Cardiac muscle cell (in vitro differentiated cells and primary cell): Measurements from ENCODE around the gene DLL3. TPM values are rescaled to one million over a fixed set of nuclear protein-coding genes. Genes with fewer than 3 reads are reported as not detected.

Experiments
- DNase-seq, 2 donors: peaks; one replicate each; pipeline versions ENCODE4 v3.0.0 to v3.0.0-alpha.2; 2010 to 2017; ENCODE audit warnings: low read depth in 1 of 2, low spot score in 1 of 2
- H3K27ac ChIP-seq: fragments of 200-600 bp; sonication (generic); 2 replicates; pipeline ENCODE4 v1.5.1; 2016
- H3K27me3 ChIP-seq: fragments of 200-600 bp; sonication (generic); 2 replicates; pipeline ENCODE4 v1.6.0; 2016; ENCODE audit warnings: control low read depth
- H3K36me3 ChIP-seq: fragments of 200-600 bp; sonication (generic); 2 replicates; pipeline ENCODE4 v1.5.1; 2016; ENCODE audit warnings: control low read depth
- H3K4me1 ChIP-seq: fragments of 200-600 bp; sonication (generic); 2 replicates; pipeline ENCODE4 v1.8.1; 2017; ENCODE audit warnings: low read depth, mild to moderate bottlenecking, mixed run types
- H3K4me3 ChIP-seq: fragments of 200-600 bp; sonication (generic); 2 replicates; pipeline ENCODE4 v1.5.1; 2016; ENCODE audit warnings: mild to moderate bottlenecking
- H3K9me3 ChIP-seq: fragments of 200-600 bp; sonication (generic); 2 replicates; pipeline ENCODE4 v1.5.1; 2017; ENCODE audit warnings: low read depth, mild to moderate bottlenecking, control low read depth
- polyA plus RNA-seq: library from polyadenylated mRNA; unstranded; fragments of >200 nt; fragmentation: Nextera tagmentation; extraction: Ambion mirVana; gene quantifications from 2 replicates; pipeline ENCODE4 v1.2.1, GENCODE V29; 2016
- total RNA-seq: library from RNA; depleted of rRNA; stranded (reverse); fragments of >200 nt; gene quantifications from 2 replicates; pipeline ENCODE4 v1.2.3, GENCODE V29; 2016
- TF ChIP-seq, protein P1 (sequence below): IDR thresholded peaks from 2 replicates; pipeline ENCODE4 v1.5.1; 2012; ENCODE audit warnings: low read depth, mild to moderate bottlenecking, low read length

DLL3 gene
- total and polyA plus RNA-seq, 2 experiments from 2014 or later: 11.7 to 12.2 TPM

- Histone ChIP-seq H3K9me3 (no peaks in the 10 kb centered on the region), H3K4me3 (peak overlapping the region; percentile 47), H3K4me1 (no peaks in the 10 kb centered on the region), H3K27me3 (peaks cover 15% of the 10 kb centered on the region), H3K36me3 (no peaks in the 10 kb centered on the region), H3K27ac (no peak overlapping the region)
- TF ChIP-seq, protein P1, sequence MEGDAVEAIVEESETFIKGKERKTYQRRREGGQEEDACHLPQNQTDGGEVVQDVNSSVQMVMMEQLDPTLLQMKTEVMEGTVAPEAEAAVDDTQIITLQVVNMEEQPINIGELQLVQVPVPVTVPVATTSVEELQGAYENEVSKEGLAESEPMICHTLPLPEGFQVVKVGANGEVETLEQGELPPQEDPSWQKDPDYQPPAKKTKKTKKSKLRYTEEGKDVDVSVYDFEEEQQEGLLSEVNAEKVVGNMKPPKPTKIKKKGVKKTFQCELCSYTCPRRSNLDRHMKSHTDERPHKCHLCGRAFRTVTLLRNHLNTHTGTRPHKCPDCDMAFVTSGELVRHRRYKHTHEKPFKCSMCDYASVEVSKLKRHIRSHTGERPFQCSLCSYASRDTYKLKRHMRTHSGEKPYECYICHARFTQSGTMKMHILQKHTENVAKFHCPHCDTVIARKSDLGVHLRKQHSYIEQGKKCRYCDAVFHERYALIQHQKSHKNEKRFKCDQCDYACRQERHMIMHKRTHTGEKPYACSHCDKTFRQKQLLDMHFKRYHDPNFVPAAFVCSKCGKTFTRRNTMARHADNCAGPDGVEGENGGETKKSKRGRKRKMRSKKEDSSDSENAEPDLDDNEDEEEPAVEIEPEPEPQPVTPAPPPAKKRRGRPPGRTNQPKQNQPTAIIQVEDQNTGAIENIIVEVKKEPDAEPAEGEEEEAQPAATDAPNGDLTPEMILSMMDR: no peak
- DNase-seq: peak; percentile 79 to 88
Observed at GRCh38 chr19:39506944-39507714, 8.4 kb downstream of the DLL3 start.

GRCh38 chr19:39507715-39508364, 9.1 kb downstream of the DLL3 start:
- H3K9me3 ChIP-seq: no peaks in the 10 kb centered on the region
- no peak overlapping the region for H3K27ac ChIP-seq
- H3K27me3 ChIP-seq: peaks cover 15% of the 10 kb centered on the region
- H3K4me3 ChIP-seq: peak overlapping the region; percentile 47
- no peaks in the 10 kb centered on the region for H3K4me1 ChIP-seq
- H3K36me3 ChIP-seq: no peaks in the 10 kb centered on the region
- TF ChIP-seq, protein P1: no peak
- DNase-seq: no peak

DNA sequence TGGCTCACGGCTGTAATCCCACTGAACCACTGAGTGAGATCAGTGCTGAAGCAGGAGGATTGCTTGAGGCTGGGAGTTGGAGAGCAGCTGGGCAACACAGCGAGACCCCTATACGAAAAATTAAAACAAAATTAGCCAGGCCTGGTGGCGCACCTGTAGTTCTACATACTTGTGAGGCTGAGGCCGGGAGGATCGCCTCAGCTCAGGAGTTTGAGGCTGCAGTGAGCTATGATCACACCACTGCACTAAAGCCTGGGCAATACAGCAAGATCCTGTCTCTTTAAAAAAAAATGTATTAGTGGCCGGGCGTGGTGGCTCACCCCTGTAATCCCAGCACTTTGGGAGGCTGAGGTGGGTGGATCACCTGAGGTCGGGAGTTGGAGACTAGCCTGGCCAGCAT, 9.9 kb downstream of the DLL3 start:
- Histone ChIP-seq H3K27ac (no peak overlapping the region), H3K4me1 (no peaks in the 10 kb centered on the region), H3K27me3 (peaks cover 15% of the 10 kb centered on the region), H3K9me3 (no peaks in the 10 kb centered on the region), H3K4me3 (no peak overlapping the region), H3K36me3 (no peaks in the 10 kb centered on the region)
- no peak for DNase-seq
- TF ChIP-seq, protein P1: no peak

GRCh38 chr19:39509233-39509632, 10.5 kb downstream of the DLL3 start:
- Histone ChIP-seq H3K4me1 (no peaks in the 10 kb centered on the region), H3K4me3 (no peak overlapping the region), H3K27ac (no peak overlapping the region), H3K27me3 (peaks cover 18% of the 10 kb centered on the region), H3K36me3 (no peaks in the 10 kb centered on the region), H3K9me3 (no peaks in the 10 kb centered on the region)
- no peak for DNase-seq
- TF ChIP-seq, protein P1: no peak

DNA sequence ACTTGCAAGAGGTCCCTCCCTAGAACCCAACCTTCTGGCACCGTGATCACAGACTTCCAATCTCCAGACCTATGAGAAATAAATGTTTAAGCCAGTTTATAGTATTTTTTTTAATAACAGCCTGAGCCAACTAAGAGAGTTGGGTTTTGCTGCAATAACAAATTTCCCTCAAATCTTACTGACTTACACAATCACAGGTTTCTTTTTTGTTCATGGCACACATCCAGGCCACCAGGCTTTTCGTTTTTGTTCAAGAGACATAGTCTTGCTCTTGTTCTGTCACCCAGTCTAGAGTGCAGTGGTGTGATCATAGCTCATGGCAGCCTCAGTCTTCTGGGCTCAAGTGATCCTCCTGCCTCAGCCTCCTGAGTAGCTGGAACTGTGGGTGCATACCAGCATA, 14.2 kb downstream of the DLL3 start:
- H3K27ac ChIP-seq: no peak overlapping the region
- no peaks in the 10 kb centered on the region for H3K36me3 ChIP-seq
- TF ChIP-seq, protein P1: no peak
- peak in 1 of 2 donors; percentile 19 for DNase-seq
- no peaks in the 10 kb centered on the region for H3K9me3 ChIP-seq
- H3K4me3 ChIP-seq: no peak overlapping the region
- no peaks in the 10 kb centered on the region for H3K4me1 ChIP-seq
- H3K27me3 ChIP-seq: peaks cover 24% of the 10 kb centered on the region
